MM.1S (cell line): Measurements from ENCODE around the gene ADGRG4.

ENCODE experiments used
- CTCF ChIP-seq: fragments of 300-600 bp; sonication (generic); IDR thresholded peaks from 2 replicates; pipeline ENCODE4 v1.5.1; 2016; ENCODE audit warnings: antibody characterized with exemption, low read length, mixed read lengths
- EZH2phosphoT487 ChIP-seq: fragments of 300-600 bp; sonication (generic); IDR thresholded peaks from 2 replicates; pipeline ENCODE4 v1.6.1; 2018; ENCODE audit warnings: antibody characterized with exemption, low read length

GRCh38 chrX:136336623-136337022 is 35.9 kb downstream of the ADGRG4 start:
- TF ChIP-seq CTCF (peak; percentile 45), EZH2phosphoT487 (no peak)
